Hepatocyte (in vitro differentiated cells): ENCODE measurements around the gene ATP2C2. TPM values are rescaled to one million over a fixed set of nuclear protein-coding genes. Genes with fewer than 3 reads are reported as not detected.
A peak's percentile ranks its signal among the peaks of the same experiment; 100 is the strongest.

ENCODE experiments used
- DNase-seq: peaks from one replicate; pipeline ENCODE4 v3.0.0-alpha.2; 2016; ENCODE audit warnings: low spot score
- H2AFZ ChIP-seq: fragments of 200-600 bp; sonication (generic); 2 replicates; pipeline ENCODE4 v1.6.0; 2016; ENCODE audit warnings: antibody characterized with exemption, mild to moderate bottlenecking
- H3K27ac ChIP-seq: fragments of 200-600 bp; sonication (generic); 2 replicates; pipeline ENCODE4 v1.5.1; 2016; ENCODE audit warnings: mild to moderate bottlenecking
- H3K27me3 ChIP-seq: fragments of 200-600 bp; sonication (generic); 2 replicates; pipeline ENCODE4 v1.6.1; 2016
- H3K36me3 ChIP-seq: fragments of 200-600 bp; sonication (generic); replicated peaks from 2 replicates; pipeline ENCODE4 v1.5.1; 2016; ENCODE audit warnings: low read depth; ENCODE audit not compliant: insufficient read depth
- H3K4me1 ChIP-seq: fragments of 200-600 bp; sonication (generic); 2 replicates; pipeline ENCODE4 v1.5.1; 2016; ENCODE audit warnings: mild to moderate bottlenecking, moderate library complexity; ENCODE audit not compliant: insufficient read depth
- H3K4me2 ChIP-seq: fragments of 200-600 bp; sonication (generic); 2 replicates; pipeline ENCODE4 v1.6.0; 2016
- H3K4me3 ChIP-seq: fragments of 200-600 bp; sonication (generic); 2 replicates; pipeline ENCODE4 v1.5.1; 2016; ENCODE audit warnings: mild to moderate bottlenecking
- H3K79me2 ChIP-seq: fragments of 200-600 bp; sonication (generic); 2 replicates; pipeline ENCODE4 v1.6.0; 2017; ENCODE audit warnings: mild to moderate bottlenecking
- H3K9me2 ChIP-seq: fragments of 200-600 bp; sonication (generic); replicated peaks from 2 replicates; pipeline ENCODE4 v1.6.0; 2017; ENCODE audit warnings: mild to moderate bottlenecking; ENCODE audit not compliant: insufficient read depth
- H3K9me3 ChIP-seq: fragments of 200-600 bp; sonication (generic); 2 replicates; pipeline ENCODE4 v1.5.1; 2016; ENCODE audit warnings: low read depth, mild to moderate bottlenecking
- H4K20me1 ChIP-seq: fragments of 200-600 bp; sonication (generic); 2 replicates; pipeline ENCODE4 v1.6.0; 2016; ENCODE audit warnings: mild to moderate bottlenecking; ENCODE audit not compliant: insufficient read depth, poor library complexity, severe bottlenecking
- EZH2 ChIP-seq: fragments of 200-600 bp; sonication (generic); IDR thresholded peaks from 2 replicates; pipeline ENCODE4 v1.6.1; 2016; ENCODE audit warnings: antibody characterized with exemption, mild to moderate bottlenecking, borderline replicate concordance
- EZH2phosphoT487 ChIP-seq: fragments of 200-600 bp; sonication (generic); IDR thresholded peaks from one replicate; pipeline ENCODE4 v1.6.1; 2018; ENCODE audit warnings: antibody characterized with exemption, mild to moderate bottlenecking, low read depth, moderate library complexity; ENCODE audit not compliant: unreplicated experiment, severe bottlenecking
- WGBS: methylation state at CpG from one replicate; pipeline ENCODE4 v1.1.6; 2016; ENCODE audit warnings: low lambda C conversion rate; ENCODE audit errors: missing lambda C conversion rate; 5-methylcytosine and 5-hydroxymethylcytosine counted together
- polyA plus RNA-seq: library from polyadenylated mRNA; unstranded; fragments of >200 nt; fragmentation: Nextera tagmentation; extraction: Ambion mirVana; gene quantifications from 2 replicates; pipeline ENCODE4 v1.2.1, GENCODE V29; 2016
- total RNA-seq: library from RNA; depleted of rRNA; stranded (reverse); fragments of >200 nt; gene quantifications from 2 replicates; pipeline ENCODE4 v1.2.3, GENCODE V29; 2014
- TF ChIP-seq, protein P1 (sequence below): fragments of 200-600 bp; sonication (generic); IDR thresholded peaks from 2 replicates; pipeline ENCODE4 v1.5.1; 2016; ENCODE audit warnings: antibody characterized with exemption, mild to moderate bottlenecking; ENCODE audit not compliant: poor library complexity

ATP2C2 gene
- total and polyA plus RNA-seq, 2 experiments from 2014 or later = 6.0 to 6.8 TPM

- WGBS = 96% methylated on average over 16 of the region's 16 CpGs
- H3K4me3 ChIP-seq = no peak overlapping the region
- H4K20me1 ChIP-seq = no peaks in the 10 kb centered on the region
- no peaks in the 10 kb centered on the region for H3K79me2 ChIP-seq
- no peak overlapping the region for H3K4me2 ChIP-seq
- no peak for TF ChIP-seq EZH2phosphoT487
- TF ChIP-seq, protein P1, sequence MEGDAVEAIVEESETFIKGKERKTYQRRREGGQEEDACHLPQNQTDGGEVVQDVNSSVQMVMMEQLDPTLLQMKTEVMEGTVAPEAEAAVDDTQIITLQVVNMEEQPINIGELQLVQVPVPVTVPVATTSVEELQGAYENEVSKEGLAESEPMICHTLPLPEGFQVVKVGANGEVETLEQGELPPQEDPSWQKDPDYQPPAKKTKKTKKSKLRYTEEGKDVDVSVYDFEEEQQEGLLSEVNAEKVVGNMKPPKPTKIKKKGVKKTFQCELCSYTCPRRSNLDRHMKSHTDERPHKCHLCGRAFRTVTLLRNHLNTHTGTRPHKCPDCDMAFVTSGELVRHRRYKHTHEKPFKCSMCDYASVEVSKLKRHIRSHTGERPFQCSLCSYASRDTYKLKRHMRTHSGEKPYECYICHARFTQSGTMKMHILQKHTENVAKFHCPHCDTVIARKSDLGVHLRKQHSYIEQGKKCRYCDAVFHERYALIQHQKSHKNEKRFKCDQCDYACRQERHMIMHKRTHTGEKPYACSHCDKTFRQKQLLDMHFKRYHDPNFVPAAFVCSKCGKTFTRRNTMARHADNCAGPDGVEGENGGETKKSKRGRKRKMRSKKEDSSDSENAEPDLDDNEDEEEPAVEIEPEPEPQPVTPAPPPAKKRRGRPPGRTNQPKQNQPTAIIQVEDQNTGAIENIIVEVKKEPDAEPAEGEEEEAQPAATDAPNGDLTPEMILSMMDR = no peak
- no peak for TF ChIP-seq EZH2
- H3K27me3 ChIP-seq = no peaks in the 10 kb centered on the region
- H2AFZ ChIP-seq = no peak overlapping the region
- H3K27ac ChIP-seq = no peak overlapping the region
- H3K36me3 ChIP-seq = no peaks in the 10 kb centered on the region
- H3K9me3 ChIP-seq = no peaks in the 10 kb centered on the region
- no peaks in the 10 kb centered on the region for H3K4me1 ChIP-seq
- DNase-seq = no peak
- no peaks in the 10 kb centered on the region for H3K9me2 ChIP-seq
Observed at GRCh38 chr16:84479716-84480450, 111.5 kb downstream of the ATP2C2 start.

- H3K36me3 ChIP-seq = no peaks in the 10 kb centered on the region
- WGBS = 97% methylated on average over 25 of the region's 26 CpGs
Observed at GRCh38 chr16:84481051-84481735, 112.9 kb downstream of the ATP2C2 start.

GRCh38 chr16:84482001-84482891, 113.9 kb downstream of the ATP2C2 start:
- no peak for TF ChIP-seq EZH2
- Histone ChIP-seq H3K9me2 (no peaks in the 10 kb centered on the region), H3K36me3 (no peaks in the 10 kb centered on the region), H3K4me1 (no peaks in the 10 kb centered on the region), H3K4me2 (no peak overlapping the region), H3K27me3 (no peaks in the 10 kb centered on the region), H3K79me2 (no peaks in the 10 kb centered on the region), H3K9me3 (no peaks in the 10 kb centered on the region), H2AFZ (no peak overlapping the region), H3K27ac (no peak overlapping the region), H3K4me3 (no peak overlapping the region), H4K20me1 (no peaks in the 10 kb centered on the region)
- DNase-seq = peak; percentile 7
- WGBS = 94% methylated on average over 26 of the region's 33 CpGs

More at GRCh38 chr16:84481051-84481735, 112.9 kb downstream of the ATP2C2 start:
- Histone ChIP-seq H3K79me2 (no peaks in the 10 kb centered on the region), H3K4me1 (no peaks in the 10 kb centered on the region), H3K9me2 (no peaks in the 10 kb centered on the region), H3K9me3 (no peaks in the 10 kb centered on the region), H3K27ac (no peak overlapping the region), H4K20me1 (no peaks in the 10 kb centered on the region), H3K4me3 (no peak overlapping the region), H3K27me3 (no peaks in the 10 kb centered on the region), H2AFZ (no peak overlapping the region), H3K4me2 (no peak overlapping the region)
- DNase-seq = peak; percentile 4
- TF ChIP-seq, protein P1 = no peak
- TF ChIP-seq EZH2 (no peak), EZH2phosphoT487 (no peak)
